Esophagus muscularis mucosa (tissue), 4 donors: ENCODE measurements around the gene DDR2. TPM values are rescaled to one million over a fixed set of nuclear protein-coding genes. Genes with fewer than 3 reads are reported as not detected.

Experiments used
- DNase-seq: peaks from one replicate; pipeline ENCODE4 v3.0.0-alpha.2; 2017; ENCODE audit errors: extremely low spot score
- H3K27ac ChIP-seq, 4 donors: fragments of 200-600 bp; sonication (generic); replicated peaks in 1 of 4; 1 replicate in 3 of 4; 2 replicates in 1 of 4; pipeline ENCODE4 v1.5.1; 2016 to 2019; ENCODE audit warnings: mild to moderate bottlenecking in 1 of 4
- H3K27me3 ChIP-seq, 4 donors: fragments of 200-600 bp; sonication (generic); one replicate each; pipeline versions ENCODE4 v1.5.1 to v1.6.0; 2016 to 2019
- H3K36me3 ChIP-seq, 4 donors: fragments of 200-600 bp; sonication (generic); one replicate each; pipeline ENCODE4 v1.5.1; 2016 to 2019
- H3K4me1 ChIP-seq, 4 donors: fragments of 200-600 bp; sonication (generic); one replicate each; pipeline ENCODE4 v1.5.1; 2016 to 2019
- H3K4me3 ChIP-seq, 4 donors: fragments of 200-600 bp; sonication (generic); 1 replicate in 2 of 4; 2 replicates in 2 of 4; pipeline ENCODE4 v1.5.1; 2016 to 2019; ENCODE audit warnings: mild to moderate bottlenecking in 4 of 4, moderate library complexity in 1 of 4
- H3K9me3 ChIP-seq, 4 donors: fragments of 200-600 bp; sonication (generic); 1 replicate in 3 of 4; 2 replicates in 1 of 4; pipeline ENCODE4 v1.5.1; 2016 to 2019
- EP300 ChIP-seq: sonication (generic); formaldehyde crosslinking; IDR thresholded peaks from one replicate; pipeline ENCODE4 v1.6.1; 2017; ENCODE audit warnings: antibody characterized with exemption
- POLR2A ChIP-seq: fragments of 450-650 bp; IDR thresholded peaks from one replicate; pipeline ENCODE4 v1.6.1; 2017; ENCODE audit warnings: antibody characterized with exemption, moderate library complexity, mild to moderate bottlenecking, low read depth
- POLR2AphosphoS5 ChIP-seq, 2 donors: sonication (generic); formaldehyde crosslinking; IDR thresholded peaks; one replicate each; pipeline ENCODE4 v1.6.1; 2017; ENCODE audit warnings: antibody characterized with exemption in 2 of 2
- WGBS: methylation state at CpG from one replicate; pipeline ENCODE4 v1.1.5; 2018; 5-methylcytosine and 5-hydroxymethylcytosine counted together
- intact Hi-C: fragments of 100-400 bp; cut with DNase I; formaldehyde crosslinking; loops from one replicate; pipeline ENCODE4 v1.15.1; 2023
- total RNA-seq, 4 donors: library from RNA; depleted of rRNA; stranded (reverse); fragments of >200 nt; gene quantifications; one replicate each; pipeline versions ENCODE4 v1.1.0 to v1.2.1, GENCODE V29; 2016
- TF ChIP-seq, protein P1 (sequence below), 3 experiments: fragments of 200-600 bp in 2 of 3; fragments of 450-650 bp in 1 of 3; sonication (generic) in 2 of 3; IDR thresholded peaks; one replicate each; pipeline ENCODE4 v1.5.1; 2017 to 2019; ENCODE audit warnings: antibody characterized with exemption in 3 of 3, mild to moderate bottlenecking in 2 of 3, moderate library complexity in 1 of 3

The DDR2 gene
- total RNA-seq, 4 donors from 2014 or later, result 143 to 194 (median 175) TPM

DNA sequence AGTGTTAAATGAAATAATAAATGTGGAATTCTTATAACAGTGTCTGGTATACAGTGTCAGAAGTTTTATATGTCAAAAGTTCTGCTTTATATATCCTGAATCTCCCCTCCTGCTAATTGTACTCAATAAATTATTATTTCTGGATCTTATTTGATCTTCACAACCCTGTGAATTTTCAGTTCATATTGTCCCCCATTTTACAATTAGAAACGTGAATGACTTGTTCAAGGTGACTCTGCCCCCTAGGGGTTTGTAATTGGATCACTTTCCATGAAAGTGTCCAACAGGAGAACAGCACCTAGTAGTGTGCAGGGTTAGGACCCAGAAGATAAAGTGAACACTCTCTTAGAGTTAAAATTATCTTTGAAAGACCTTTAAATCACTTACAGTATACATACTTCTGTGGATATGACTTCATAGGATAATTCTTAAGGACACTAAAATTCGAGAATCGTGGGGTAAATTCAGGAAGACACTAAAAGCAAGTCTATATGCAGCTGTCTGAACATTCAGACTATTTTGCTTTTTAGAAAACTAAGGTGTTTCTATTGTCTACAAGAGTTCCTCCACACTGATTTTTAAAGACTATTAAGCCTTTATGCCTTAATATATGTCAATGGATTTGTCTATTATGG lies 4.5 kb upstream of the DDR2 start:
- TF ChIP-seq, protein P1, sequence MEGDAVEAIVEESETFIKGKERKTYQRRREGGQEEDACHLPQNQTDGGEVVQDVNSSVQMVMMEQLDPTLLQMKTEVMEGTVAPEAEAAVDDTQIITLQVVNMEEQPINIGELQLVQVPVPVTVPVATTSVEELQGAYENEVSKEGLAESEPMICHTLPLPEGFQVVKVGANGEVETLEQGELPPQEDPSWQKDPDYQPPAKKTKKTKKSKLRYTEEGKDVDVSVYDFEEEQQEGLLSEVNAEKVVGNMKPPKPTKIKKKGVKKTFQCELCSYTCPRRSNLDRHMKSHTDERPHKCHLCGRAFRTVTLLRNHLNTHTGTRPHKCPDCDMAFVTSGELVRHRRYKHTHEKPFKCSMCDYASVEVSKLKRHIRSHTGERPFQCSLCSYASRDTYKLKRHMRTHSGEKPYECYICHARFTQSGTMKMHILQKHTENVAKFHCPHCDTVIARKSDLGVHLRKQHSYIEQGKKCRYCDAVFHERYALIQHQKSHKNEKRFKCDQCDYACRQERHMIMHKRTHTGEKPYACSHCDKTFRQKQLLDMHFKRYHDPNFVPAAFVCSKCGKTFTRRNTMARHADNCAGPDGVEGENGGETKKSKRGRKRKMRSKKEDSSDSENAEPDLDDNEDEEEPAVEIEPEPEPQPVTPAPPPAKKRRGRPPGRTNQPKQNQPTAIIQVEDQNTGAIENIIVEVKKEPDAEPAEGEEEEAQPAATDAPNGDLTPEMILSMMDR (IDR thresholded peaks at IDR 0.05), result peak in 2 of 3 experiments; percentile 23 to 47
- TF ChIP-seq POLR2AphosphoS5 (IDR thresholded peaks at IDR 0.05), result no peak
- no peaks in the 10 kb centered on the region for H3K27me3 ChIP-seq
- no peak overlapping the region for H3K4me3 ChIP-seq
- no peaks in the 10 kb centered on the region for H3K36me3 ChIP-seq
- WGBS, result 61% methylated on average over 3 of the region's 3 CpGs
- H3K4me1 ChIP-seq, result peaks cover 19 to 67% (median 63%) of the 10 kb centered on the region in 4 donors
- H3K9me3 ChIP-seq, result no peaks in the 10 kb centered on the region
- H3K27ac ChIP-seq, result peak overlapping the region; percentile 76 to 82 (median 80)
- intact Hi-C loops, result loop anchor here (5.0 kb wide), 1 partner anchor 160 kb away; no protein-coding TSS in a partner anchor
- DNase-seq, result no peak

DNA sequence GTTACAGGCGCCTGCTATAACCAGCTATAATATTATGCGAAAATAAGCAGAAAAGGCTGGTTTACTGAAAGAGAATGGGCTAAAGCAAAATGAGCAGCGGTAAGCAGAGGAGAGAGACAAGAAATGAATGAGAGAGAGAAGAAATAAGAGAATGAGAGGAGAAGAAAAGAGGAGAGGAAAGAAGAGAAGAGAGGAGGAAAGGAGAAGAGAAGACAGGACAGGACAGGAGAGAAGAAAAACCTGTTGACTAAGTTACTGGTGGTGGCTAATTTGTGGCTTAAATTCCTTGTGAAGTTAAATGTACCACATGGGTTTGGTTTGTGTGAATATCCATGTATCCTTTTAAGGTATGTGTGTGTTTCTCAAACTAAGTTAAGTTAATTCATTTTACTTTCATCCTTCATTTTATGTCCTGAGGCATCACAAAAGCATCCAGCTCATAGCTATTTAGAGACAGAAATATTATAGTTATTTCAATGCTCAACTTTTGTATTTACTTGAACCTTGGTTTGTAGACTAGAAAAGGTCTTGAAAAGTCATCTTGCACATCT lies 3.1 kb upstream of the DDR2 start:
- WGBS, result 98% methylated on average over 3 of the region's 3 CpGs
- intact Hi-C loops, result loop anchor here (5.0 kb wide), 1 partner anchor 158 kb away; no protein-coding TSS in a partner anchor
- no peak for DNase-seq
- H3K4me1 ChIP-seq, result peaks cover 19 to 69% (median 67%) of the 10 kb centered on the region in 4 donors
- H3K27ac ChIP-seq, result peak overlapping the region; percentile 89 to 90 (median 90)
- no peaks in the 10 kb centered on the region for H3K9me3 ChIP-seq
- no peaks in the 10 kb centered on the region for H3K36me3 ChIP-seq
- H3K4me3 ChIP-seq, result no peak overlapping the region
- H3K27me3 ChIP-seq, result no peaks in the 10 kb centered on the region
- TF ChIP-seq POLR2A (no peak), EP300 (no peak), POLR2AphosphoS5 (IDR thresholded peaks at IDR 0.05) (no peak)
- TF ChIP-seq, protein P1 (IDR thresholded peaks at IDR 0.05), result no peak

DNA sequence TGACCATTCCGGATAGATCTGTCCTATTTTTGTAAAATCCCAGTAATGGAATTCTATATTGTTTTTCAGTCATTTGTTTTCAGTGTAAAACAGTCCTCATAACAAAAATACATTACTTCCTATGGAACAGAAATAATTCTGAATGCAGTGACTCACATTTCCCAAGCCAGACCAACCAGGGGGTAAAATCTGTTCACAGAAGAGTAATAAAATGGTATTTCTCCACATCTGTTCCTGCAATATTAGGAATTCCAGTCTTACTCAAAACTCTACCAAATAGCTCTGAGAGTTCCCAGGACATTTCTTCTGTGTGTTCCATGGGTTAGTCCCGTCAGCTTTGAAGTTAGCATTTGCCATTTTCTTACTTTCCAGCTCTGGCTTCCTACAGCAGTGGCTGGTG lies 2.6 kb upstream of the DDR2 start:
- WGBS, result 52% methylated on average over 2 of the region's 2 CpGs
- Histone ChIP-seq H3K27me3 (no peaks in the 10 kb centered on the region), H3K4me3 (no peak overlapping the region), H3K36me3 (no peaks in the 10 kb centered on the region), H3K27ac (peak overlapping the region; percentile 89 to 90 (median 90)), H3K4me1 (peaks cover 19 to 74% (median 72%) of the 10 kb centered on the region in 4 donors), H3K9me3 (no peaks in the 10 kb centered on the region)
- TF ChIP-seq, protein P1 (IDR thresholded peaks at IDR 0.05), result no peak
- TF ChIP-seq POLR2AphosphoS5 (IDR thresholded peaks at IDR 0.05) (no peak), EP300 (no peak), POLR2A (no peak)
- intact Hi-C loops, result loop anchor here (5.0 kb wide), 2 partner anchors 48 to 158 kb away; no protein-coding TSS in a partner anchor
- no peak for DNase-seq

DNA sequence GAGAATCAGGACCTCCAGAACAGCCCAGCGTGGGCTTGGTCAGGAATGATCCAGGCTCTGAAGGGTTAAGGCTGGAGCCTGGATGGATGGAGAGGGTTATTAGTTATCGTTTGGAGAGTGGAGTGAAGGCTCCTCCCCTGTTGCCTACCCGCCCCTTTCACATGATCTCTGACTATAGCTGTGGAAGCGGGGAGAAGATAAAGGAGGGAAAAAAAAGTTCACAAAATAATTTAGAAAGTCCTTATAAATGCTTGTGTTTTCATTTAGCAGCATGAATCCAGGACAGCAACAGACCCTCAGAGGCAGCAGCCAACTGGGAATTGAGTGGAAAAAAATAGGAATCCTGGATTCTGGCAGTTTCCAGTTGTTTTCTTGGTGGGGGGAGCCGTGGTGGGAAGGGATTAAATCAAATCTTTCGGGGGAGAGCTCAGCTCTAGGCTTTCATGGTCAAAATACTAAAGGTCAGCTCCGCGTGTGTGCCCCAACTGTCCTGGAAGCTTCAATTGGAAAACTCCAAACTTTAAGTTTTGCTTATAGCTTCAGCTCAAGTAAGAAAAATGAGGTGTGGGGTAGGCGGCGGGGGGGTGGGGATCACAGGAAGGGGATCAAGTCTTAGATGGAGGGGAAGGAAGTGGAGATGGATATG lies 595 bp upstream of the DDR2 start:
- TF ChIP-seq POLR2AphosphoS5 (IDR thresholded peaks at IDR 0.05), result peak in 1 of 2 donors; percentile 31
- no peak for TF ChIP-seq POLR2A
- TF ChIP-seq, protein P1 (IDR thresholded peaks at IDR 0.05), result no peak
- H3K36me3 ChIP-seq, result no peaks in the 10 kb centered on the region
- H3K4me3 ChIP-seq, result peak overlapping the region; percentile 57 to 69 (median 58)
- peaks cover 23 to 76% (median 73%) of the 10 kb centered on the region in 4 donors for H3K4me1 ChIP-seq
- H3K27me3 ChIP-seq, result no peaks in the 10 kb centered on the region
- no peaks in the 10 kb centered on the region for H3K9me3 ChIP-seq
- no peak for DNase-seq
- peak overlapping the region; percentile 89 to 90 (median 90) for H3K27ac ChIP-seq
- intact Hi-C loops, result loop anchor here (5.0 kb wide), 1 partner anchor 46 kb away; no protein-coding TSS in a partner anchor
- WGBS, result 17% methylated on average over 10 of the region's 10 CpGs
